Measurements from ENCODE around the gene SLC26A1.

GRCh38 chr4:999882-1000425, 6.8 kb upstream of the SLC26A1 start:
- TF ChIP-seq YY1 (IDR thresholded peaks at IDR 0.05; ENCODE audit: insufficient read depth, insufficient read length) (no peak), SUZ12 (IDR thresholded peaks at IDR 0.05; ENCODE audit: extremely low read depth, insufficient read depth, insufficient read length) (no peak)

Measured in NT2/D1 (cell line).